Measurements from ENCODE around the gene IRS2.

Gene IRS2

GRCh38 chr13:109779074-109779473 is 7.3 kb downstream of the IRS2 start:
- no peak for DNase-seq

- DNase-seq, result no peak
Measured at GRCh38 chr13:109778102-109778542, 8.3 kb downstream of the IRS2 start.

- no peak for DNase-seq
Measured at GRCh38 chr13:109776575-109776974, 9.8 kb downstream of the IRS2 start.

DNA sequence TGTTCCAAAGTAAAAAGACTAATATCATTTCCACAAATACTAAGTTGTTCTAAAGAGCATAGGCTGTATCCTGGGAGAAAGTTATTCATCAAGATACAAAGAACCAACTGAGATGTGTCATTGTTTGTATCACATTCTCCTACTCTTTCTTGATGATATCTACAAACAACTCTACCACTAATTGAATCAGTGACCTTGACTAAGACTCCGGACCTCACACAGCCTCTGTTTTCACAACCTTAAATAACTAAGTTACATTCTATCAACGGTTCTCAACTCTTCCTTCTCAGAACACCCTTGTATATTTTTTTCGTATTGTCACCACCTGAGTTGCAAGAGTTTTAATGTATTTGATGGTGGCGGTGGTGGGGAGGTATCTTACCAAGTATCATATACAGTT is 12.6 kb downstream of the IRS2 start:
- no peak for DNase-seq

DNA sequence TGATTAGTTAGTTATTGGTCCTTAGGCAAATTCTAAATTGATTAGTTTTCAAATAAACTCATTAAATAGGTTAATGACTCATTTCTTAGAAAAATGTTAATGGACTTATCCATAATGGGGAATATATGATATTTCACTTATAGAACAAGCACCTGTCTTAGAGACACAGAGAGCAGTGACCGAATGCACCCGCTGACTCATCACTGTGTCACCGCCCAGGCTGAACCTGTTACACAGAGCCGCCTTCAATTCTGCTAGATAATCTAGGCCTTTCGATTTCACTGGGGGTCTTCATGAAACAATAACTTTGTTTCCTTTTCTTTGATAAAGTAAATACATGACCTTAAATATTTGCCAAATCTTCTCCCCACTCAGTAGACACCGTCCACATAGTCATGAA is 13.1 kb downstream of the IRS2 start:
- no peak for DNase-seq

DNA sequence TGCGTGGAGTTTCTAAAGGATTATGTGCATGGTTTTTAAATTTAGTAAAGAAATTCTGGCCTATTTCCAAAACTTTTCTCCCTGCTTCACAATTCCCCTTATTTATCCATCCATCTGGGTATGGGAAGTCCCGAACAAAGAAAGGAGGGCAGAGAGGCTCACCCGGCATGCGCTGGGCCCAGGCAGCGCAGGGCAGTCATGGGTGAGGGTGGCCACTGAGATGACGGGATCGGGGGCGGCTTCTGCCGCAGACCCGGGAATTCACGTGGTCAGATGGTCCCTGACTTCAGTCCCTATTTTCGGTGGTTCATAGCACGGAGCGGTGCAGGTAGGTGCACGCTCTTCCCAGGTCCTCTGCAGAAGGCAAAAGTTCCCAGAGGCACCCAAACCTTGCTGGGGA is 14.5 kb downstream of the IRS2 start:
- no peak for DNase-seq

GRCh38 chr13:109770436-109770835 is 15.9 kb downstream of the IRS2 start:
- DNase-seq, result no peak

- no peak for DNase-seq
Measured at GRCh38 chr13:109769921-109770320, 16.5 kb downstream of the IRS2 start.

GRCh38 chr13:109769275-109769674 is 17.1 kb downstream of the IRS2 start:
- no peak for DNase-seq

DNA sequence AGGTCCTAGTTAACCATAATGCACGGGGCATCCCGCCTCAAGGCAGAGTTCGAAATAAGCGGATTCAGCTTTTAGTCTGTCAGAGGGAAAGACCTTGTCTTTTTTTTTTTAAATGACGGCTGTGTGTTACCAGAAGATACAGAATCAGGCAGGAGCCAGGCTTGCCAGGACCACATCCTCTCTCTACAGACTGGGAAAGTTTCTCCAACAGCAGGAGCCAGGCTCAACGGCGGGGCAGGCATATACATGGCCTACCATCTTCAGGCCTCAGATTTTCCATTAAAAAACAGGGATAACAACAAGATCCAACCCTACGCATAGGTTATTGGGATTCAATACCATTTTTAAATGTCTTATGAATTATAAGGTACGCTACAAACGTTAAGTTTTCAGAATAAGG is 17.8 kb downstream of the IRS2 start:
- DNase-seq, result no peak

GRCh38 chr13:109768176-109768575 is 18.2 kb downstream of the IRS2 start:
- no peak for DNase-seq

GRCh38 chr13:109767023-109767422 is 19.4 kb downstream of the IRS2 start:
- no peak for DNase-seq

GRCh38 chr13:109764470-109765291 is 21.7 kb downstream of the IRS2 start:
- no peak for DNase-seq

- DNase-seq, result no peak
Measured at GRCh38 chr13:109764045-109764444, 22.3 kb downstream of the IRS2 start.

DNA sequence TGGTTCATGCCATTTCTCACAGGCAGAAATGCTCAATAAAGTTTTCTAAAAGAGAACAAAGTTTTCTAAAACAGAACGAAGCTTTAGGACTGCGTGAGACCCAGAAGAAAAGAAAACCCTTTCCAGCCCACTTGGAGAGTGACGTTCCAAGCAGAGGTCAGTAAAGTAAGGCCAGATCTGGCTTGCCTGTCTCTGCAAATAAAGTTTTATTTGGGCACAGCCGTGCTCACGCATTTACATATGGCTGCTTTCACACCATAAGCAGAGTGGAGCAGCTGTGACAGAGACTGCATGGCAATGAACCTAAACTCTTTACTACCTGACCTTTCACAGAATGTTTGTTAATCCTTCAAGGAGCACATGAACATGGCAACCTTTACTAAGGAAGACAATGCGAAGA is 23.6 kb downstream of the IRS2 start:
- DNase-seq, result no peak

GRCh38 chr13:109761695-109762094 is 24.7 kb downstream of the IRS2 start:
- no peak for DNase-seq

DNA sequence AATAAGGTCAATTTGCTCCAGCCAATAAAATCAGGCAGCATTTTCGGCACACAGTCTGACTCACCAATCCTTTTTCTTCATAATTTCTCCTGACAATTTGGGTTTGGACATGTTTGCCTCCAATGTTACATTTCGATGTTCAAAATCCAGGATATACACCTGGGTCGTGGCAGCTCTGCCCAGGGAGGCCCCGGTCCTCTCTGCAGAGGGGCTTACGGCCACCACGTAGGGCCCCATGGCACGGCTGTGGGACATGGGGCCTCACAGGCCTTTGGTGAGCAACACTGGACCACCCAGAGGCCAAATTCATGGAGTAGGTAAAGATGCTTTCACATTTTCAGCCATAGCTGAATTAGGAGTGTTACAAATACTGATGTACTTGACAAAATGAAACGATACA is 25.4 kb downstream of the IRS2 start:
- no peak for DNase-seq

GRCh38 chr13:109760402-109760801 is 26.0 kb downstream of the IRS2 start:
- no peak for DNase-seq

- DNase-seq, result no peak
Measured at GRCh38 chr13:109759609-109760008, 26.8 kb downstream of the IRS2 start.

GRCh38 chr13:109758937-109759480 is 27.4 kb downstream of the IRS2 start:
- DNase-seq, result no peak

DNA sequence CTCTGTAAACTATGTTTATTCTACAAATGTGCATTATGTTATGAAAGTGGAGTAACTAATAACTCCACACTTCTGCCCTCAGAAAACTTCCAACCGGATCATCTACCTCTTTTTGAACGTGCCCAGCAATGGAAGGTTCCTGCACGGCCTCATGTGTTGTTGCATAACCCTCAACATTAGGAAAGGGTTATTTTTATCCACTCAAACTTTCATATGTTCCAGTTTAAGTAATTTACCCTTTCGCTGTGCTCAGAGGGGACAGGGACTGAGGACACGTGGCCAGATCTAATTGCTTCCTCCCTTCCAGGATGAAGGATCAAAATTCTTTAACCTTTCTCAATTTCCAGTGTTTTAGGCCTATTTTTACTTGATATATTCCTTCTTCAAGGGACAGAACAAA is 29.6 kb downstream of the IRS2 start:
- DNase-seq, result no peak

GRCh38 chr13:109755997-109756396 is 30.4 kb downstream of the IRS2 start:
- DNase-seq, result no peak

DNA sequence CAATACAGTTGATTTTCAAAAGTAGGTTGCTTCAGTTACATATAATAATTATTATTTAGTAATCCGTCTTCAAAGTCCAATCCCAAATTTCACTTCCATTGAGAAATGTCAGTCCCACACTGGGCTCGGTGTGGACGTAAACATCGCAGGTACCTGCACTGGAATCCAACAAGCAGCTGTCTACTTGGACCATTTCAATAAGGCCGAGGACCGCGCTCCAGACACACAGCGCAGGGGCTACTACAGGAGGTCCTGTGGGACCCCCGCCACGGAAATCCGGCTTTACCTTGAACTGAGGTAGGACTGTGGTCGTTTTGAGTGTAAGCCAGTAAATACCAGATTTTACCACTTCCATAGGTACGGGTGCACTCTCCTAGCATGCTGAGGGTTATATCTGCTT is 30.8 kb downstream of the IRS2 start:
- DNase-seq, result no peak

DNA sequence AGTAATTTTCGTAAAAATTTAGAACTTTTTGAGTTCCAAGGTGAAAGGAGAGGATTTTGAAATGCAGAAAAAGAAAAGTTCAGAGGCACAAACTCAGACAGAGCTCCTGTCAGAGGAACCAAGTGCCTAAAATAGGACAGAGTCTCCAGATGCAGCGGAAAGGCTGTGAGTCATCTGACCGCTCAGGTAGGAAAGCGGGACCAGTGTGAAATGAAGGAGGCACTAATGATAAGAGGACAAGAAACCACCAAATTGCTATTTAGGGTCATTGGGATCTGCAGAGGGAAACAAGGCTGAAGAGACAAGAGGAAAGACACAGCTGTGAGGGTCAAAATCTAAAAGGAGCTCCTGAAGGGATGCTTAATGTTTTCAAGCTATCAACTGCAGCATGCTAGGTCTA is 34.9 kb downstream of the IRS2 start:
- no peak for DNase-seq

DNA sequence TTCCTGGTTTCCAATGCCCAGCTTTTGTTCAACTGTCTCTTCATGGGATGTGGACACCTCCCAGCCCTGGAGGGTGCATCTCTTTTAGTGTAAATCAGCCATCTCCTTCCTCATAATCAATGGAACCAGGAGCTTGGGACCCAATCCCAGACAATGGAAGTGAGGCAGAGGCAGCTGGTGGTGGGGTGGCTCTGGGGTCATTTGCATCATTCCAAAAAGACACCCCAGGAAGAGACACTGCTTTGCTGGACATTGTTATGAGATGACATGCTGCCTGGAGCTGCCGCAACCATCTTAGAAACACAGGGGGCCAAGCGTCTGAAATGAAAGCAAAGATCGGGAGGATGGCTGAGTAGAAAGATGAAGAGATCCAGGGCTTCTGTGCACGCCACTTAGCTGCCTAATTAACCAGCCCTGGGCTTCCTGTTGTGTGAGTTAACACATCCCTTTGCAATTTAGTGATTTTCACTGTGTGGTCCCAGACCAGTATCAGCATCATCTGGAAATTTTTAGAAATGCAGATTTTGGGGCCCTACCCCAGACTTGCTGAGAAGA is 36.1 kb downstream of the IRS2 start:
- DNase-seq, result no peak
